ENCODE data around the gene CYP2S1. TPM values are rescaled to one million over a fixed set of nuclear protein-coding genes. Genes with fewer than 3 reads are reported as not detected.

Gene CYP2S1
- total and polyA plus RNA-seq, 10 donors: 0.62 to 22.4 (median 4.4) TPM

GRCh38 chr19:41154060-41154459, 39.0 kb upstream of the CYP2S1 start:
- intact Hi-C loops (cut with DNase I; ENCODE audit: low total_unique reads): no loop called here
- no peak for DNase-seq
- TF ChIP-seq POLR2AphosphoS5 (IDR thresholded peaks at IDR 0.05) (no peak), POLR2A (IDR thresholded peaks at IDR 0.05) (no peak)
- TF ChIP-seq, protein P1, sequence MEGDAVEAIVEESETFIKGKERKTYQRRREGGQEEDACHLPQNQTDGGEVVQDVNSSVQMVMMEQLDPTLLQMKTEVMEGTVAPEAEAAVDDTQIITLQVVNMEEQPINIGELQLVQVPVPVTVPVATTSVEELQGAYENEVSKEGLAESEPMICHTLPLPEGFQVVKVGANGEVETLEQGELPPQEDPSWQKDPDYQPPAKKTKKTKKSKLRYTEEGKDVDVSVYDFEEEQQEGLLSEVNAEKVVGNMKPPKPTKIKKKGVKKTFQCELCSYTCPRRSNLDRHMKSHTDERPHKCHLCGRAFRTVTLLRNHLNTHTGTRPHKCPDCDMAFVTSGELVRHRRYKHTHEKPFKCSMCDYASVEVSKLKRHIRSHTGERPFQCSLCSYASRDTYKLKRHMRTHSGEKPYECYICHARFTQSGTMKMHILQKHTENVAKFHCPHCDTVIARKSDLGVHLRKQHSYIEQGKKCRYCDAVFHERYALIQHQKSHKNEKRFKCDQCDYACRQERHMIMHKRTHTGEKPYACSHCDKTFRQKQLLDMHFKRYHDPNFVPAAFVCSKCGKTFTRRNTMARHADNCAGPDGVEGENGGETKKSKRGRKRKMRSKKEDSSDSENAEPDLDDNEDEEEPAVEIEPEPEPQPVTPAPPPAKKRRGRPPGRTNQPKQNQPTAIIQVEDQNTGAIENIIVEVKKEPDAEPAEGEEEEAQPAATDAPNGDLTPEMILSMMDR (IDR thresholded peaks at IDR 0.05 in 8 of 11, conservative IDR thresholded peaks at IDR 0.05 in 3 of 11): no peak
- H3K27ac ChIP-seq: no peak overlapping the region
- no peaks in the 10 kb centered on the region for H3K36me3 ChIP-seq
- H3K27me3 ChIP-seq (replicated peaks in 1 of 7): peaks cover 0 to 12% (median 0%) of the 10 kb centered on the region in 7 donors
- H3K4me1 ChIP-seq: no peaks in the 10 kb centered on the region
- peaks cover 0 to 17% (median 7%) of the 10 kb centered on the region in 8 donors for H3K9me3 ChIP-seq
- H3K4me3 ChIP-seq: no peak overlapping the region
- WGBS, 5 donors: 88 to 95% (median 94%) methylated on average over 7 of the region's 7 CpGs

DNA sequence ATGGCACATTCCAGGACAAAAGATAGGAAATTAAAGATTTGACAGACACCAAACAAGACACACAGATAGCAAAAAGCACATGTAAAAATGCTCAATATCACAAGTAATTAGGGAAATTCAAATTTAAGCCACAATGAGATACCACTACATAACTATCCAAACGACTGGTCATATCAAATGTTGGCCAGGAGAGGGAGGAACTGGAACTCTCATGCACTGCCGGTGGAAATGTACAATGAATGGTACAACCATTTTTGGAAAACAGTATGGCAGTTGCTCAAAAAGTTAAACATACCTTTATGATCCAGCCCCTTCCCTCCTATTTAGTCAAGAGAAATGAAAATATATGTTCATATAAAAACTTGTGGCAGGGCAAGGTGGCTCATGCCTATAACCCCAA, 36.8 kb upstream of the CYP2S1 start:
- intact Hi-C loops (cut with DNase I; ENCODE audit: low total_unique reads): no loop called here
- no peaks in the 10 kb centered on the region for H3K36me3 ChIP-seq
- no peaks in the 10 kb centered on the region for H3K4me1 ChIP-seq
- WGBS, 5 donors: 71 to 83% (median 79%) methylated on average over 2 of the region's 2 CpGs
- H3K9me3 ChIP-seq: peaks cover 0 to 17% (median 7%) of the 10 kb centered on the region in 8 donors
- TF ChIP-seq POLR2AphosphoS5 (IDR thresholded peaks at IDR 0.05) (no peak), POLR2A (IDR thresholded peaks at IDR 0.05) (no peak)
- TF ChIP-seq, protein P1 (IDR thresholded peaks at IDR 0.05 in 8 of 11, conservative IDR thresholded peaks at IDR 0.05 in 3 of 11): no peak
- no peak overlapping the region for H3K4me3 ChIP-seq
- no peak for DNase-seq
- H3K27ac ChIP-seq: no peak overlapping the region
- H3K27me3 ChIP-seq (replicated peaks in 1 of 7): peaks cover 0 to 4% (median 0%) of the 10 kb centered on the region in 7 donors

DNA sequence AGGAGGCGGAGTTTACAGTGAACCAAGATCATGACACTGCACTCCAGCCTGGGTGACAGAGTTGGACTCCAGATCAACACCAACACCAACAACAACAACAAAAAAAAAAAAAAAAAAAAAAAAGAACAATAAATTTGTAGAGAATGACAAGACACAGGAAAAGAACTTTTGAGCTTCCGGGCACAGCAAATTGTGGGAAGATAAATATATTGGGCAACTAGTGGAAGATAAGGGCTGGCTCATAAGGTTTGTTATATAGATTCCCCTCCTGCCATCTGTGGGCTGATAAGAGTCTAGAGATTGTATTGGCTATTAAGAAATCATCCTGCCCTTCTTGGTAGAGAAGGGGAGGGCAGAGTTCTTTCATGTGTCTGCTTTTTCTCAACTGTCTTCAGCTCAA, 33.1 kb upstream of the CYP2S1 start:
- Histone ChIP-seq H3K9me3 (peaks cover 0 to 17% (median 7%) of the 10 kb centered on the region in 8 donors), H3K4me1 (no peaks in the 10 kb centered on the region), H3K27me3 (replicated peaks in 1 of 7) (no peaks in the 10 kb centered on the region), H3K4me3 (no peak overlapping the region), H3K27ac (no peak overlapping the region), H3K36me3 (no peaks in the 10 kb centered on the region)
- WGBS, 5 donors: 65 to 90% (median 73%) methylated on average over 2 of the region's 2 CpGs
- TF ChIP-seq POLR2AphosphoS5 (IDR thresholded peaks at IDR 0.05) (no peak), POLR2A (IDR thresholded peaks at IDR 0.05) (no peak)
- TF ChIP-seq, protein P1 (IDR thresholded peaks at IDR 0.05 in 8 of 11, conservative IDR thresholded peaks at IDR 0.05 in 3 of 11): no peak
- intact Hi-C loops (cut with DNase I; ENCODE audit: low total_unique reads): no loop called here
- no peak for DNase-seq

DNA sequence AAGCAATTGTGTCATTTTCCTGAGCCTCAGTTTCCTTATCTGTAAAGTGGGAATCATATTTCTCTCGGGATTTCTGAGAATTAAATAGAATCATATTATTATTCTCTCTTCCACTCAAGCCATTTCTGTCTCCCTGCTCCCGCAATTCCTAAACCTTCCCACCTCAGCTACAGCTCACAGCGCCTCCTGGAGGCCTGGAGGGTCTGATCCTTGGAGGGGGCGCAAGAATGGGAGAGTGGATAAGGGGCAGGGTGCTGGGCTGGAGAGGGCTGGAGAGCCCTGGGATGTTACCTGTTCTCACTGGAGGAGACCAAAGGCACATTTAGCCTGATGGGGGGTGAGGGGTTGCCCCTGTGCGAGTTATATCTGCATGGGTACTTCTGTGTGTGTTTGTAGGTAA, 31.1 kb upstream of the CYP2S1 start:
- WGBS, 5 donors: 94 to 97% (median 97%) methylated on average over 5 of the region's 5 CpGs
- TF ChIP-seq POLR2AphosphoS5 (IDR thresholded peaks at IDR 0.05) (no peak), POLR2A (IDR thresholded peaks at IDR 0.05) (no peak)
- TF ChIP-seq, protein P1 (IDR thresholded peaks at IDR 0.05 in 8 of 11, conservative IDR thresholded peaks at IDR 0.05 in 3 of 11): no peak
- Histone ChIP-seq H3K27me3 (replicated peaks in 1 of 7) (no peaks in the 10 kb centered on the region), H3K27ac (no peak overlapping the region), H3K9me3 (peaks cover 0 to 6% (median under 1%) of the 10 kb centered on the region in 8 donors), H3K4me3 (no peak overlapping the region), H3K36me3 (no peaks in the 10 kb centered on the region), H3K4me1 (no peaks in the 10 kb centered on the region)
- intact Hi-C loops (cut with DNase I; ENCODE audit: low total_unique reads): no loop called here
- no peak for DNase-seq
